ENCODE results near the gene VAPB.
"Not testable (repeated sequence)": the region's sequence is repeated elsewhere in the genome, so short reads cannot be mapped to it uniquely, and the experiment has no call there.

Gene VAPB

DNA sequence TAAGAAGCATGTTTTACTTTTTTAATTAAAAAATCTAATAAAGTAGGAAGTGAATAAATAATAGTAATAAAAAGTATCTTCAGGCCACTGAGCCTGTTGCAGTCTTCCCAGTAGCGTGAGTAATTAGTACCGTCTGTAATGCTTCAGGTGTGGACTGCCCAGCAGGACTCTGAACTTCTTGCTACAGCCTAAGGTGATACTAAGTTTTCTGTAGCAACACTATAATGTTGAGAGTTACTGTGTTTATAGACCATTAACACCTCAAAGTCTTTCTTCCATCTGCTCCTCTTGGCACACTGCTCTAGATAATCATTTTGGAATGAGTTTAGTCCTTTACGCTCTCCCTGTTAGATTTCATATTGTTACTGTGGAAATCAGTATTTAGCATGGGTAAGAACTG lies 28.4 kb downstream of the VAPB start:
- no peak overlapping the region for H3K9ac ChIP-seq (ENCODE audit: low read length)
- H3K27me3 ChIP-seq (ENCODE audit: control insufficient read depth, insufficient read depth, low read length): no peaks in the 10 kb centered on the region
- no peak overlapping the region for H3K4me3 ChIP-seq (ENCODE audit: low read length)
- H3K36me3 ChIP-seq (ENCODE audit: control insufficient read depth, insufficient read depth, low read length): peaks cover 10% of the 10 kb centered on the region
- H3K27ac ChIP-seq (ENCODE audit: low read depth, low read length): no peak overlapping the region
- H3K4me1 ChIP-seq (ENCODE audit: control insufficient read depth, insufficient read depth, low read length): no peaks in the 10 kb centered on the region

DNA sequence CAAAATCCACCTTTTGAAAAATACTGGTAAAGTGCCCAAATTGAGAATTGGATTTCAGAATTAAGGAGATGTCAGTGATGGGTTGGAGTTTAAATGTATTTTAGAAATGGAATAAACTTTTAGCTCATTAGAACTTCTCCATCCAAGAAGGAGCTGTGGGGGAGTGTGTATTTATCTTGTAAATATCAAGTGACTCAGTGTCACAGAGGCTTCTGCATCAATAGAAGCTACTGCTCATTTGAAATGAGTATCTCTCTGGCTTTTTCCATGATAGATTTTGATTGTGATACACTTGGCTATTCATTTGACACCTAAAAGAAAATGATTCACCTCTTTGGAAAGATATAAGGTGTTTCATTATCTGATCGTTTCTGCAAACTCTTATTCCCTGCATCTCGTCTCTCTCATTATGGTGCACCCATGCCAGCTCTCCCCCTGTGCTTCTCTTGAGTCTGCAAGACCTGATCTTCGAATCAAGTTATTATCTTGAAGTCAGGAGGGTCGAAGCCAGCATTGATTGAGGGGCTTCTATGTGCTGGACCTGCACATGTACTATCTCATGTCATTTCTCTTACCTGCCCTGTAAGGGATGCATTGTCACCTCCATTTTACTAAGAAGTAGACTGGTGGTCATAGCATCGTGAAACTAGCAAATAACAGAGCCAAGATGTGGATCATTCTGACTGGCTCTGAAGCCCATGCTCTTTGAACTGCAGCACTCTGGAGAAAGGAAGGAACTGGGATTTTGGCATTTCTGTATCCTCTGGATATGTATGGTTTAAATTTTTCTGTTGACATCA lies 30.1 kb downstream of the VAPB start:
- Histone ChIP-seq H3K27ac (ENCODE audit: low read depth, low read length) (no peak overlapping the region), H3K27me3 (ENCODE audit: control insufficient read depth, insufficient read depth, low read length) (no peaks in the 10 kb centered on the region), H3K4me1 (ENCODE audit: control insufficient read depth, insufficient read depth, low read length) (no peaks in the 10 kb centered on the region), H3K9ac (ENCODE audit: low read length) (no peak overlapping the region), H3K36me3 (ENCODE audit: control insufficient read depth, insufficient read depth, low read length) (peaks cover 10% of the 10 kb centered on the region), H3K4me3 (ENCODE audit: low read length) (no peak overlapping the region)

DNA sequence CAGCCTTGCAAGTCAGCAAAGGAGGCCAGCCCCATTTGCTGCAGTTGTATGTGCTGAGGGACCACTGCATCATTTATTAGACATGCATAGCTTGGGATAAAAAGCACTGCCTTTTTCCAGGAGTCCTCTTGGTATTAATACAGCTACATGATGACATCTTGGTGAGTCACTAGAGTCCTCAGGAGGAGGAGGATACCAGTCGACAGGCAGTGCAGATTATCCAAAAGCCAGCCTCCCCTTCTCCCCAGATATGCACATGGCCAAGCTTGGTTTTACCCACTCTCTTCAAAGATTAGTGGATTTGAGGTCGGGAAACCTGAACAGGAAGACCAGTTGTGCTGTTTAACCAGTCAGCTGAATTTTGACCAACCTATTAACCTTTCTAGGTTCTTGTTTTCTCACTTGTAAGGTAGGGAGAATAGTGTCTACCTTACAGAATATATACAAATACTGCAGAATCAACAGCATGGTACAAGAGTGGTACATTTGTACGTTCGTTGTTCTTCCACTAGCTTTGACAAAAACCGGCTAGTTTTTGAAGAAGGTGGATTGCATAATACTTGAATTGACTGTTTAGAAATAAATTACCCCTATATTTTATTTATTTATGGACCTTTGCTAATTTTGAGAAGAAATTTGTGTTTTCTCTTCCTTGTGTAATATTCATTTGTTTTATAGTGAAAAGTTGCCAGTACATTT lies 31.9 kb downstream of the VAPB start:
- Histone ChIP-seq H3K27me3 (ENCODE audit: control insufficient read depth, insufficient read depth, low read length) (no peaks in the 10 kb centered on the region), H3K27ac (ENCODE audit: low read depth, low read length) (no peak overlapping the region), H3K4me3 (ENCODE audit: low read length) (no peak overlapping the region), H3K9ac (ENCODE audit: low read length) (no peak overlapping the region), H3K36me3 (ENCODE audit: control insufficient read depth, insufficient read depth, low read length) (peaks cover 10% of the 10 kb centered on the region), H3K4me1 (ENCODE audit: control insufficient read depth, insufficient read depth, low read length) (no peaks in the 10 kb centered on the region)

DNA sequence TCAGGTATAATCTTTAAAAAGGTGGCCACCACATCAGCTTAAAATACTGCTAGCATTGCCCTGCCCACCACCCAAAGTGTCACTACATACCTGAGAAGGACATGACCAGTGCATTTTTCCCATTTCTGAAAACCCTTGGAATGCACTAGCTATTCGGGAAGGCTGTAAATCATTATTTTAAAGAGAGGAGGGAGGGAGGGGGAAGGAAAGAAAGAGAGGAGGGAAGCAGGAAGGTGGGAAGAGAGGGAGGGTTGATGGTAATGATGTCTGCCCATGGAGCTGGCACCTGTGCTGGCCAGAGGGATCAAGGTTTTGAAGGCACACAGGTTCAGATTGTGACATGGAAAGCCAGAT lies 32.4 kb downstream of the VAPB start:
- Histone ChIP-seq H3K36me3 (ENCODE audit: control insufficient read depth, insufficient read depth, low read length) (peaks cover 10% of the 10 kb centered on the region), H3K27ac (ENCODE audit: low read depth, low read length) (no peak overlapping the region), H3K4me3 (ENCODE audit: low read length) (no peak overlapping the region), H3K27me3 (ENCODE audit: control insufficient read depth, insufficient read depth, low read length) (no peaks in the 10 kb centered on the region), H3K9ac (ENCODE audit: low read length) (no peak overlapping the region), H3K4me1 (ENCODE audit: control insufficient read depth, insufficient read depth, low read length) (no peaks in the 10 kb centered on the region)

DNA sequence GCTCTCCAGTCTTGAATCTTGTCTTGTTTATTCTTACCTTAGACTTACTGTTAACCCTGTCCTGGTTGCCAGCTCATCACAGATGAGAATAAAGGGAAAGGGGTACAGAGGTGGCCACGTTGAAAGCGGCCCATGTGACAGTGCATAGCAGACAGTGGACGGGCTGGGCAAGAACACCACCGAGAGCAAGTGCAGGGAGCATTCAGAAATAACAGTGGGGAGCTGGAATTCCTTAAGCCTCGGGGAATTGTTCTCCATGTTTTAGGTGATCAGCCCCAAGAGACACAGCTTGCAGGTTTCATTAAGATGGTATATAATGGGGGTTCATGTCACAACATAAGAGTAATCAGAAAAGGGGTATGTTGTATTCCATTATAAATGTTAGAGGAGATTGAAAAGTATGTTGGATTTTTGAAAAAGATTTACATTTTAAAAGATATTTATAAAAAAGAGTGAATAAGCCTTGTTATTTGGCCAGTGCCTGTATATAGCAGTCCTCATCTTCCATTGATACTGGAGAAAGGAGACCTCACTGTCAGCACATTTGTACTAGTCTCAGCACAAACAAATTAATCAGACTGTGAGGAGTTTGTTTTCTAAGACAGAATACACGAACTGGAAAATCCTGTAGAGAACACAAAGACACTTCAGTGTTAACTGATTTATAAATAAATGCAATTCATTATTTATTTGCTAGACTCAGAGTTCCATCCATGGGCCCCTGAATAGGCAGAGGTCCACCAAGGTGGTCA lies 35.4 kb downstream of the VAPB start:
- no peak overlapping the region for H3K27ac ChIP-seq (ENCODE audit: low read depth, low read length)
- H3K27me3 ChIP-seq (ENCODE audit: control insufficient read depth, insufficient read depth, low read length): no peaks in the 10 kb centered on the region
- H3K4me3 ChIP-seq (ENCODE audit: low read length): no peak overlapping the region
- H3K4me1 ChIP-seq (ENCODE audit: control insufficient read depth, insufficient read depth, low read length): no peaks in the 10 kb centered on the region
- H3K36me3 ChIP-seq (ENCODE audit: control insufficient read depth, insufficient read depth, low read length): peaks cover 7% of the 10 kb centered on the region
- H3K9ac ChIP-seq (ENCODE audit: low read length): no peak overlapping the region

DNA sequence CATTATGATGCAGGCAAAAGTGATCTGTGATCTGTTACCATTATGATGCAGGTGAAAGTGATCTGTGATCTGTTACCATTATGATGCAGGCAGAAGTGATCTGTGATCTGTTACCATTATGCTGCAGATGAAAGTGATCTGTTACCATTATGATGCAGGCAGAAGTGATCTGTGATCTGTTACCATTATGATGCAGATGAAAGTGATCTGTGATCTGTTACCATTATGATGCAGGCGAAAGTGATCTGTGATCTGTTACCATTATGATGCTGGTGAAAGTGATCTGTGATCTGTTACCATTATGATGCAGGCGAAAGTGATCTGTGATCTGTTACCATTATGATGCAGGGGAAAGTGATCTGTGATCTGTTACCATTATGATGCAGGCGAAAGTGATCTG lies 38.5 kb downstream of the VAPB start:
- H3K9ac ChIP-seq (ENCODE audit: low read length); H3K27me3 ChIP-seq (ENCODE audit: control insufficient read depth, insufficient read depth, low read length); H3K4me1 ChIP-seq (ENCODE audit: control insufficient read depth, insufficient read depth, low read length); H3K4me3 ChIP-seq (ENCODE audit: low read length); H3K36me3 ChIP-seq (ENCODE audit: control insufficient read depth, insufficient read depth, low read length): not testable (repeated sequence)
- H3K27ac ChIP-seq (ENCODE audit: low read depth, low read length): peak overlapping the region; percentile 10

DNA sequence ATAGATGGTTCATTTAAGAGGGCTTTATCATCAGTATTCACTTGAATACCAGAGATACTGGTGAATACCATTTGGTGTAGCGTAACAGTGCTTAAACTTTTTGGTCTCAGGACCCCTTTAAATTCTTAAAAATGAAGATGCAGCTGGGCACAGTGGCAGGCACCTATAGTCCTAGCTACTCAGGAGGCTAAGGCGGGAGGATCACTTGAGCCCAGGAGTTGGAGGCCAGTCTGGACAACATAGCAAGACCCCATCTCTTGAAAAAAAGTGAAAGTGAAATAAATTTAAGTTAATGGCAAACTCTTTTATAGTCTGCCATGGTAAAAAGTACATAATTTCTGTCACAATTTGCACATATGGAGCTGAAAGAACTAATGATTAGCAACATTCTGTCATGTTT lies 39.3 kb downstream of the VAPB start:
- Histone ChIP-seq H3K4me3 (ENCODE audit: low read length) (no peak overlapping the region), H3K9ac (ENCODE audit: low read length) (no peak overlapping the region), H3K36me3 (ENCODE audit: control insufficient read depth, insufficient read depth, low read length) (peaks cover 3% of the 10 kb centered on the region), H3K27ac (ENCODE audit: low read depth, low read length) (peak overlapping the region; percentile 30), H3K27me3 (ENCODE audit: control insufficient read depth, insufficient read depth, low read length) (no peaks in the 10 kb centered on the region), H3K4me1 (ENCODE audit: control insufficient read depth, insufficient read depth, low read length) (peaks cover 13% of the 10 kb centered on the region)

DNA sequence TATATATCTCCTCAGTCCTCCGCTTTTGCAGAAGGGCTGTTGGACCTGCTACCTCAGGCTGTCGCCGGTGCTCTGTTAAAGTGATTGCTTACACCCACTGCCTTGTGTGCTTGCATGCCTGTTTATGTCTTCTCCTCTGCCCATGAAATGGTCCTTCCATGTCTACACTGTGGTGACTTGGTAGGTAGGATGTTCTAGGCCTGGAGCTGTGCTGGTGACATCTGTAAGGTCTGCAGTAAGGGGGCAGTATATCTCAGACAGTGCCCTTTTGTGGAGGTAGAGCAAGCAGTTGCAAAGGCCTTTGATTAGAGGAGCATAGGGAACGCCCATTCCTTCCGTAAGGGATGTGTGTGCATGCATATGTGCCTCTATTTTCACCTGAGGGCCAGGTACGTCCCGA lies 40.3 kb downstream of the VAPB start:
- Histone ChIP-seq H3K36me3 (ENCODE audit: control insufficient read depth, insufficient read depth, low read length) (peaks cover 3% of the 10 kb centered on the region), H3K4me1 (ENCODE audit: control insufficient read depth, insufficient read depth, low read length) (peaks cover 18% of the 10 kb centered on the region), H3K27ac (ENCODE audit: low read depth, low read length) (no peak overlapping the region), H3K9ac (ENCODE audit: low read length) (no peak overlapping the region), H3K4me3 (ENCODE audit: low read length) (no peak overlapping the region), H3K27me3 (ENCODE audit: control insufficient read depth, insufficient read depth, low read length) (no peaks in the 10 kb centered on the region)

DNA sequence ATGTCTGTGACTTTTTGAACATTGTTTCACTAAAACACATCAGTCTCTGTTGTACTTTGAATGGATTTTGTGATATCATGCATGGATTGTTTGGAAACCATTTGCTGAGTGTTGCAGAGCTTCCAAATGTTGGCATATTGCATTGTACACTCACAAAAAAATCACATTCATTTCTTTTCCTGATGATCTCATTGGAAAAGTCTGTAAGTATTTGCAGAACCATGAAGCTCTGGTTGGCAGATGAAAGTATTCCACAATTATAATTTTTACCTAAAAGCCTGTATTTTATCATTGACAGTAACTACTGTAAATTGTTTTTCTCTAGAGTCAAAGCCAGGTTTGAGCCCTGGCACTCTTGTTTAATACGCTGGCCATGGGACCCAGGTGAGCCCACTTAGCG lies 42.1 kb downstream of the VAPB start:
- peaks cover 3% of the 10 kb centered on the region for H3K36me3 ChIP-seq (ENCODE audit: control insufficient read depth, insufficient read depth, low read length)
- H3K27me3 ChIP-seq (ENCODE audit: control insufficient read depth, insufficient read depth, low read length): no peaks in the 10 kb centered on the region
- H3K27ac ChIP-seq (ENCODE audit: low read depth, low read length): no peak overlapping the region
- no peak overlapping the region for H3K4me3 ChIP-seq (ENCODE audit: low read length)
- peaks cover 18% of the 10 kb centered on the region for H3K4me1 ChIP-seq (ENCODE audit: control insufficient read depth, insufficient read depth, low read length)
- H3K9ac ChIP-seq (ENCODE audit: low read length): no peak overlapping the region

DNA sequence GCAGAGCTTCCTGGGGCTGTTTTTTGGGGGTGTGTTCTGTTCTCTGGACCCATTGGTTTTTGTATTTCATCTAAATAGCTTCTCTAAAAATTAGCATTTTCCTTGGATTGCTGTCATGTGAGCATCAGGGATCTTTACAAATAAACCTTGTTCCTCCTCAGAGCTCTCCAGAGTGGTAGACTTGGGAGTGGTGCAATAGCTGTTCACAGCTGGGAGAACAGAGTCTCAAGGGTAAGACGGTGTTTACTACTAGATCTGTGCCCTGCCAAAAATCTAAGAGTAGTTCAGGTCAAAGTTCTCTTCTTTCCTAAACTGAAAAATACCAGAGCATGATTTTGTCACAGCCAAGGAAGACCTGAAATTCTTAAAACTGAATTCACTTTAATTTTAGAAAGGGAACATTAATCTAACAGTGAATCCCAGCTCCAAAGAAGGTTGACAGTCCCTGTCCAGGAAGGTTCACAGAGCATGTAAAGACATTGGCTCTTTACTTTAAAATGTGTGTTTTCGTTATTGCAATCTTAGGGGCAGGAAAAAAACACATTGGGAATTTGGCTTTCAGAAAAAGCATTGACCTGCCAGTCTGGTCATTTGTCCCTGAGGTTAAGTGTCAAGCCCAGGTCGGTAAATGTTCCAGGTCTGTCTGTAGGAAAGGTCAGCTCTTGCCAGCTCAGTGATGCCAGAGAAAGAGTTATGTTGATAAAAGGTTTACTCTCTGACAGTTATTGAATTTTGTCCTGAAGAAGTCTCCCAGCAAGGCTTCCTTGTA lies 43.3 kb downstream of the VAPB start:
- Histone ChIP-seq H3K4me3 (ENCODE audit: low read length) (no peak overlapping the region), H3K4me1 (ENCODE audit: control insufficient read depth, insufficient read depth, low read length) (peaks cover 18% of the 10 kb centered on the region), H3K27ac (ENCODE audit: low read depth, low read length) (no peak overlapping the region), H3K9ac (ENCODE audit: low read length) (no peak overlapping the region), H3K36me3 (ENCODE audit: control insufficient read depth, insufficient read depth, low read length) (peaks cover 3% of the 10 kb centered on the region), H3K27me3 (ENCODE audit: control insufficient read depth, insufficient read depth, low read length) (no peaks in the 10 kb centered on the region)

DNA sequence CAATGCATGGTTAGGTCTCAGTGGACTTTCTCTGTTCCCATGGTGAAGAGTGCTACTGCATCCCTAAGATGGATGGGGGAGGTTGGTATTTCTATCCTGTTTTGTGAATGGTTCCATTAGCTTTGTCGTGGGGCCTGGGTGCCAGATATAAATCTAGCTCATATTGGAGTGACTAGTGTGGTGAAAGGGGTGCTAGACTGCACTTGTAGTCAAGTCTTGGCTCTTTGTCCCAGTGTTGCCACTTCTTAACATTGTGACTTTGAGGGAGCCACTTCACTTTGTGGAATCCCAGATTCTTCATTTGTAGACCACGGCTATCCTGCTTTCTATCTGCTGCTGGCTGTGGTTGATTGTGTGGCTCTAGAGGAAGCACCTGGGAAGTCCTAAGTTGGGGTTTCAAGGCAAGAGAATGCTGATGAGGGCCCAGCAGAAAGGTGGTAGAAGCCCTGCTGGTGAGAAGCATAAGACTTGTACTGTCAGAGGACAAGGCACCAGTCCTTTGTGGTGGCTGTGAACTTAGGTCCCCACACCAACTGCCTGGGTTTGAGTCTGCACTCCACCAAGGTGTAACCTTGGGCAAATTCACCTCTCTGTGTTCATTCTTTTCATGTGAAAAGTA lies 44.1 kb downstream of the VAPB start:
- H3K27ac ChIP-seq (ENCODE audit: low read depth, low read length): no peak overlapping the region
- H3K27me3 ChIP-seq (ENCODE audit: control insufficient read depth, insufficient read depth, low read length): no peaks in the 10 kb centered on the region
- H3K9ac ChIP-seq (ENCODE audit: low read length): no peak overlapping the region
- H3K4me1 ChIP-seq (ENCODE audit: control insufficient read depth, insufficient read depth, low read length): peaks cover 18% of the 10 kb centered on the region
- no peak overlapping the region for H3K4me3 ChIP-seq (ENCODE audit: low read length)
- H3K36me3 ChIP-seq (ENCODE audit: control insufficient read depth, insufficient read depth, low read length): peaks cover 3% of the 10 kb centered on the region

DNA sequence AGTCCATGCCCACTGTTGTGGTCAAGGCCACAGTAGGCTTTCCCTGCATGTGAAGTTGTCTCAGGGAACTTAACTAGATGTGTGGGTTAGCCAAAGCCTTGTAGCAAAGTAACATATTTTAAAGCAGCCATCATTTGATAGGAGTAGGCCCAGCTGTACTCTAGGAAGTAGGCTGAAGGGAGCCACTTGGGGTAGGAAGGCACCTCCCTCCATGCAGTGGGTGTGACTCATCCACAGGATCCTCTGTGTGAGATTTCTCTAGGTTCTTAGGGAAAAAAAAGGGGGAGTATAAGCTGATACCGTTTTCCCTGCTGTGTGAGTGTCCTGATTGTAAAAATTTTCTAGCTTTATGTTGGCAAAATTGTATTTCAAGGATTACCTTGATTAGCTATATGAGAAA lies 44.7 kb downstream of the VAPB start:
- Histone ChIP-seq H3K4me1 (ENCODE audit: control insufficient read depth, insufficient read depth, low read length) (peaks cover 18% of the 10 kb centered on the region), H3K27ac (ENCODE audit: low read depth, low read length) (no peak overlapping the region), H3K4me3 (ENCODE audit: low read length) (no peak overlapping the region)

More for the DNA sequence above, 44.7 kb downstream of the VAPB start:
- H3K36me3 ChIP-seq (ENCODE audit: control insufficient read depth, insufficient read depth, low read length): peaks cover 3% of the 10 kb centered on the region
- no peak overlapping the region for H3K9ac ChIP-seq (ENCODE audit: low read length)
- H3K27me3 ChIP-seq (ENCODE audit: control insufficient read depth, insufficient read depth, low read length): no peaks in the 10 kb centered on the region
